Progenitor cell of endocrine pancreas (in vitro differentiated cells): ENCODE results near the gene CCDC9B. TPM values are rescaled to one million over a fixed set of nuclear protein-coding genes. Genes with fewer than 3 reads are reported as not detected.

Experiments
- DNase-seq: peaks from one replicate; pipeline ENCODE4 v3.0.0; 2021; ENCODE audit warnings: low spot score; ENCODE audit not compliant: unreplicated experiment
- H3K27ac Mint-ChIP-seq: 2 replicates; pipeline ENCODE4 v1.8.0; 2021; ENCODE audit warnings: mild to moderate bottlenecking, moderate library complexity, mixed read lengths
- H3K27me3 Mint-ChIP-seq: 2 replicates; pipeline ENCODE4 v1.8.0; 2021; ENCODE audit warnings: mixed read lengths
- H3K36me3 Mint-ChIP-seq: 2 replicates; pipeline ENCODE4 v1.8.0; 2022; ENCODE audit warnings: mixed read lengths; ENCODE audit not compliant: insufficient read depth
- H3K4me1 Mint-ChIP-seq: 2 replicates; pipeline ENCODE4 v1.8.0; 2021; ENCODE audit warnings: low read depth, mixed read lengths
- H3K4me3 Mint-ChIP-seq: 2 replicates; pipeline ENCODE4 v1.8.0; 2021; ENCODE audit warnings: low read depth, mild to moderate bottlenecking, moderate library complexity, mixed read lengths
- H3K9me3 Mint-ChIP-seq: 2 replicates; pipeline ENCODE4 v1.8.0; 2021; ENCODE audit warnings: low read depth, mixed read lengths
- total RNA-seq: library from RNA; stranded (reverse); gene quantifications from 2 replicates; pipeline ENCODE4 v1.2.1, GENCODE V29; 2021
- TF ChIP-seq, protein P1 (sequence below): fragments of 200-600 bp; sonication (generic); IDR thresholded peaks from one replicate; pipeline ENCODE4 v1.5.0; 2021; ENCODE audit warnings: antibody characterized with exemption, mild to moderate bottlenecking; ENCODE audit not compliant: unreplicated experiment

The CCDC9B gene
- total RNA-seq, 1 donor from 2014 or later = 0.07 TPM

- TF ChIP-seq, protein P1, sequence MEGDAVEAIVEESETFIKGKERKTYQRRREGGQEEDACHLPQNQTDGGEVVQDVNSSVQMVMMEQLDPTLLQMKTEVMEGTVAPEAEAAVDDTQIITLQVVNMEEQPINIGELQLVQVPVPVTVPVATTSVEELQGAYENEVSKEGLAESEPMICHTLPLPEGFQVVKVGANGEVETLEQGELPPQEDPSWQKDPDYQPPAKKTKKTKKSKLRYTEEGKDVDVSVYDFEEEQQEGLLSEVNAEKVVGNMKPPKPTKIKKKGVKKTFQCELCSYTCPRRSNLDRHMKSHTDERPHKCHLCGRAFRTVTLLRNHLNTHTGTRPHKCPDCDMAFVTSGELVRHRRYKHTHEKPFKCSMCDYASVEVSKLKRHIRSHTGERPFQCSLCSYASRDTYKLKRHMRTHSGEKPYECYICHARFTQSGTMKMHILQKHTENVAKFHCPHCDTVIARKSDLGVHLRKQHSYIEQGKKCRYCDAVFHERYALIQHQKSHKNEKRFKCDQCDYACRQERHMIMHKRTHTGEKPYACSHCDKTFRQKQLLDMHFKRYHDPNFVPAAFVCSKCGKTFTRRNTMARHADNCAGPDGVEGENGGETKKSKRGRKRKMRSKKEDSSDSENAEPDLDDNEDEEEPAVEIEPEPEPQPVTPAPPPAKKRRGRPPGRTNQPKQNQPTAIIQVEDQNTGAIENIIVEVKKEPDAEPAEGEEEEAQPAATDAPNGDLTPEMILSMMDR = no peak
- no peaks in the 10 kb centered on the region for H3K36me3 Mint-ChIP-seq
- H3K4me1 Mint-ChIP-seq = peaks cover 6% of the 10 kb centered on the region
- no peaks in the 10 kb centered on the region for H3K9me3 Mint-ChIP-seq
- H3K27me3 Mint-ChIP-seq = peaks cover 16% of the 10 kb centered on the region
- DNase-seq = no peak
- H3K27ac Mint-ChIP-seq = no peak overlapping the region
- H3K4me3 Mint-ChIP-seq = no peak overlapping the region
Observed at GRCh38 chr15:40347559-40348473, 7.1 kb upstream of the CCDC9B start.

GRCh38 chr15:40346579-40347558 lies 6.1 kb upstream of the CCDC9B start:
- peaks cover 6% of the 10 kb centered on the region for H3K4me1 Mint-ChIP-seq
- no peaks in the 10 kb centered on the region for H3K36me3 Mint-ChIP-seq
- H3K27me3 Mint-ChIP-seq = peaks cover 12% of the 10 kb centered on the region
- DNase-seq = no peak
- no peak overlapping the region for H3K27ac Mint-ChIP-seq
- TF ChIP-seq, protein P1 = no peak
- H3K9me3 Mint-ChIP-seq = no peaks in the 10 kb centered on the region
- no peak overlapping the region for H3K4me3 Mint-ChIP-seq

DNA sequence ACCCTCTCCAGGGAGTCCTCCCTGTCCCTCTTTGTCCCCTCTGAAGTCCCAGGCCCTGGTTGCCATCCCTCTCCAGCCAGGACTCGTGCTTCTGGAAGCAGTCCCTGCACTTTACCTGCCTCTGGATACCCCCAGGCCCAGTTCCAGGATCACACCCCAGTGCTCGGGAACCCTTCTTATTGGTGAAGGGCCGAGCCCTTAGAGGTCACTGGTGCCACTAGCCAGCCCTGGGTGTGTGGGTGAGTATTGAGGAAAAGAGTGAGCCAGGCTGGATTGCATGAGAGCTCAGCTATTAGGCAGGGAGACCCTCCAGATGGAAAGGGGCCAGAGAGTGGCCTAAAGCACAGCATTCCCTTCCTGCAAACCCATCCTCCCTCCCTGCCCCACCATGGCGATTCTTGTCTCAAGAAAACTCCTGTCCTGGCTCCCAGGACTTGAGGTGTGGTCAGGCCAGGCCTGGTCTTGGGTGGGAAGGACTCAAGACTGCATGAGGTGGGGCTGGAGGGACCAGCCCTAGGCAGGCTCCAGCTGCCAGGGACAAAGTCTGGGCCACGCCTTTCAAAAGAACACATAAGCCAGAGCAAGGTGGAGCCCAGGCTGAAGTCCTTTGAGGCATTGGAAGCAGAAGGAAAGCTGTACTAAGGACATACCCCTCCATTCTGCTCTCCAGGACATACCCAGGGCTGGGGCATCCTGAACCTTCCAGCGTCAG lies 5.3 kb upstream of the CCDC9B start:
- Mint-ChIP-seq H3K4me3 (no peak overlapping the region), H3K27me3 (peaks cover 11% of the 10 kb centered on the region), H3K4me1 (peaks cover 5% of the 10 kb centered on the region), H3K36me3 (no peaks in the 10 kb centered on the region), H3K27ac (no peak overlapping the region), H3K9me3 (no peaks in the 10 kb centered on the region)
- TF ChIP-seq, protein P1 = no peak
- DNase-seq = no peak

DNA sequence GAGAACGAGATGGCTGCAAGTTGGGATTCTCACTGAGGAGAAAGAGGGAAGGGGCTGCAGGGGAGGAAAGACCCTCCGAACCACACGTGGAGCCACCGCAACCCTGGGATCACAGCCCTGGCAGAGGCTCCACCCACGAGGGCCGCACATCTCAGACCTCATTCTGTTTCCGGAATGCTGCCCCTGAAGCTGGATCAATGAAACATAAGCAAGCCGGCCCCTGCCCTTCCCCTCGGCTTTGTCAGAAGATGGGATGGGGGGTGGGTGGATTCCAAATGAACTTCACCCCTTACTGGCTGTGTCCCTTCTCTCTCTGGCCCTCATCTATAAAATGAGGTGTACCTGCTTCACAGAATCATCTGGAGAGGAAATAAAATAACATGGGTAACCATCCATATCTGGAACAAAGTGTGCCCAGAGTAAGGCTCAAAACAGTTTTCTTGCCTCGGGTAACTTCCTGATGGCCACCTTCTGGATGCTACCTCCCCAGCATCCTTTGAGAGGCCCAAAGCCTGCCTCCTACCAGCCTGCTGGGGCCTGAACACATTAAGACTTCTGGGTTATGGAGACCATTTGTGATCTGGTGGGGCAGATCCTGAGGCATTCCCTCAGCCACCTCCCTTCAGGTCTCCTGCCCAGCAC lies 4.6 kb upstream of the CCDC9B start:
- DNase-seq = no peak
- H3K4me1 Mint-ChIP-seq = peaks cover 3% of the 10 kb centered on the region
- TF ChIP-seq, protein P1 = no peak
- H3K36me3 Mint-ChIP-seq = no peaks in the 10 kb centered on the region
- H3K9me3 Mint-ChIP-seq = no peaks in the 10 kb centered on the region
- no peak overlapping the region for H3K27ac Mint-ChIP-seq
- H3K27me3 Mint-ChIP-seq = peaks cover 11% of the 10 kb centered on the region
- no peak overlapping the region for H3K4me3 Mint-ChIP-seq
